GM18517 (cell line): ENCODE results near the gene MYH7.
A peak's percentile ranks its signal among the peaks of the same experiment; 100 is the strongest.
"Not testable (repeated sequence)": the region's sequence is repeated elsewhere in the genome, so short reads cannot be mapped to it uniquely, and the experiment has no call there.

Experiments
- ATAC-seq: cut with Tn5 transposase; IDR thresholded peaks from one replicate; pipeline ENCODE4 v1.9.1; 2021; ENCODE audit warnings: mild to moderate bottlenecking, moderate library complexity; ENCODE audit not compliant: unreplicated experiment

Gene MYH7

GRCh38 chr14:23435543-23436326 is at the start of gene MYH7:
TSS of gene MYH7 (minus strand) at chr14:23435660. CDS start at chr14:23433732, 1,928 bp downstream.
- no peak for ATAC-seq

- no peak for ATAC-seq
Observed at GRCh38 chr14:23483236-23483854, 47.9 kb upstream of the MYH7 start.

GRCh38 chr14:23482823-23483148 is 47.3 kb upstream of the MYH7 start:
- ATAC-seq, result no peak

GRCh38 chr14:23481979-23482822 is 46.7 kb upstream of the MYH7 start:
- ATAC-seq, result no peak

- no peak for ATAC-seq
Observed at GRCh38 chr14:23481362-23481970, 46.0 kb upstream of the MYH7 start.

- ATAC-seq, result no peak
Observed at GRCh38 chr14:23478109-23478759, 42.8 kb upstream of the MYH7 start.

- no peak for ATAC-seq
Observed at GRCh38 chr14:23470947-23471346, 35.5 kb upstream of the MYH7 start.

GRCh38 chr14:23469906-23470403 is 34.5 kb upstream of the MYH7 start:
- peak; percentile 2 for ATAC-seq

- ATAC-seq, result peak; percentile 96
Observed at GRCh38 chr14:23469127-23469905, 33.9 kb upstream of the MYH7 start, which contains the start of gene NGDN. TSS of gene NGDN (plus strand) at chr14:23469703. CDS start at chr14:23469716, 13 bp downstream.

GRCh38 chr14:23468704-23469126 is 33.3 kb upstream of the MYH7 start:
- no peak for ATAC-seq

GRCh38 chr14:23465261-23465660 is 29.8 kb upstream of the MYH7 start:
- ATAC-seq, result no peak

- ATAC-seq, result no peak
Observed at GRCh38 chr14:23464700-23465099, 29.2 kb upstream of the MYH7 start.

GRCh38 chr14:23460960-23461359 is 25.5 kb upstream of the MYH7 start:
- ATAC-seq, result no peak

GRCh38 chr14:23457587-23458445 is 22.4 kb upstream of the MYH7 start:
- no peak for ATAC-seq

GRCh38 chr14:23456883-23457586 is 21.6 kb upstream of the MYH7 start:
- ATAC-seq, result not testable (repeated sequence)

GRCh38 chr14:23454445-23454856 is 19.0 kb upstream of the MYH7 start:
- ATAC-seq, result no peak

- ATAC-seq, result no peak
Observed at GRCh38 chr14:23452237-23452636, 16.8 kb upstream of the MYH7 start.

- ATAC-seq, result no peak
Observed at GRCh38 chr14:23450379-23450778, 14.9 kb upstream of the MYH7 start.
